Adrenal gland (tissue), 5 donors: ENCODE results near the gene BEST2.

Source experiments
- CTCF ChIP-seq, 6 experiments: fragments of 450-650 bp in 4 of 6; fragments of 200-600 bp in 2 of 6; sonication (generic) in 1 of 6; IDR thresholded peaks; 1 replicate in 5 of 6; 2 replicates in 1 of 6; pipeline versions ENCODE4 v1.5.1 to v1.8.0; 2016 to 2021; ENCODE audit warnings: antibody characterized with exemption in 6 of 6, mild to moderate bottlenecking in 2 of 6, moderate library complexity in 1 of 6
- POLR2A ChIP-seq, 2 donors: fragments of 450-650 bp; IDR thresholded peaks; one replicate each; pipeline ENCODE4 v1.6.1; 2017; ENCODE audit warnings: antibody characterized with exemption in 2 of 2, mild to moderate bottlenecking in 2 of 2, moderate library complexity in 1 of 2
- donor health status: DM: no; HTN: no; CAD: no.

- no peak for TF ChIP-seq CTCF (IDR thresholded peaks at IDR 0.05)
- TF ChIP-seq POLR2A (IDR thresholded peaks at IDR 0.05) = peak; percentile 83 to 91
Observed at GRCh38 chr19:12789904-12790619, 38.5 kb downstream of the BEST2 start.
